Lower lobe of right lung (tissue), 2 donors: ENCODE measurements around the gene NFASC. TPM values are rescaled to one million over a fixed set of nuclear protein-coding genes. Genes with fewer than 3 reads are reported as not detected.

Experiments used
- ATAC-seq, 2 donors: fragments of 200-7000 bp; cut with Tn5 transposase; one replicate each; pipeline ENCODE4 v1.9.1; 2020 to 2022; ENCODE audit warnings: mild to moderate bottlenecking in 2 of 2, moderate library complexity in 2 of 2
- DNase-seq: peaks from one replicate; pipeline ENCODE4 v3.0.0-alpha.2; 2020
- H3K27ac ChIP-seq: fragments of 200-600 bp; one replicate; pipeline ENCODE4 v1.8.0; 2022
- H3K27me3 ChIP-seq: fragments of 200-600 bp; one replicate; pipeline ENCODE4 v1.8.0; 2022; ENCODE audit warnings: low read depth
- H3K36me3 ChIP-seq: fragments of 200-600 bp; one replicate; pipeline ENCODE4 v1.8.0; 2022; ENCODE audit warnings: mild to moderate bottlenecking
- H3K4me1 ChIP-seq: fragments of 200-600 bp; one replicate; pipeline ENCODE4 v1.8.0; 2022
- H3K4me3 ChIP-seq: fragments of 200-600 bp; one replicate; pipeline ENCODE4 v1.8.0; 2022; ENCODE audit warnings: mild to moderate bottlenecking
- H3K9me3 ChIP-seq: fragments of 200-600 bp; one replicate; pipeline ENCODE4 v1.8.0; 2022
- intact Hi-C: fragments of 100-400 bp; cut with DNase I; formaldehyde crosslinking; loops from one replicate; pipeline ENCODE4 v1.11.0; 2022
- total RNA-seq: library from RNA; stranded (reverse); fragmentation: NEBNext Ultra II Directional; extraction: Animal tissue kit (Norgen Biotek cat#: 25700); gene quantifications from one replicate; pipeline ENCODE4 v1.2.1, GENCODE V29; 2021
- TF ChIP-seq, protein P1 (sequence below): fragments of 200-600 bp; IDR thresholded peaks from one replicate; pipeline ENCODE4 v1.8.0; 2022; ENCODE audit warnings: antibody characterized with exemption, mild to moderate bottlenecking
- donor health status: DM: no; HTN: yes; CAD: no; lungs with severe emphysema.

The NFASC gene
- total RNA-seq, 1 donor from 2014 or later: 12.2 TPM

DNA sequence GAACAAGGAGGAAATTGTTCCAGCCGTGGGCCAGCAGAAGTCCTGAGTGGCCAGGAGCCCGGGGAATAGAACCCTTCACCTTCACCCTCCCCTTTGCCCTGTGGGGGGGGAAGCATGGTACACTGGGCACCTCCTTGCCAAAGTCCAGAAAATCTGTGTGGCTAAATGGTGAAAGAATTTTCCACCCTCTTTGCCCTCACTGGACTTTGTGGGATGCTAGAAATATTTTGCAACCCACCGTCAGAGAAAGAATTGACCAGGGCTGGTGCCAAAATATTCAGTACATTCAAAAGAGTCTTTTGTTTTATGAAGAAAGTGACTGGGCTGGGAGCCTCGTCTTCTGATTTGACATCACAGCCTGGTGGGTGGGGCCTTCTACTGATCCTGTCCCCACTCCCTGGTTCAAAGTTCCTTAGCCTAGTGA lies 14.6 kb downstream of the NFASC start:
- no peak for DNase-seq
- H3K27me3 ChIP-seq: no peaks in the 10 kb centered on the region
- peaks cover 2% of the 10 kb centered on the region for H3K4me1 ChIP-seq
- peak in 1 of 2 donors; percentile 14 for ATAC-seq
- TF ChIP-seq, protein P1, sequence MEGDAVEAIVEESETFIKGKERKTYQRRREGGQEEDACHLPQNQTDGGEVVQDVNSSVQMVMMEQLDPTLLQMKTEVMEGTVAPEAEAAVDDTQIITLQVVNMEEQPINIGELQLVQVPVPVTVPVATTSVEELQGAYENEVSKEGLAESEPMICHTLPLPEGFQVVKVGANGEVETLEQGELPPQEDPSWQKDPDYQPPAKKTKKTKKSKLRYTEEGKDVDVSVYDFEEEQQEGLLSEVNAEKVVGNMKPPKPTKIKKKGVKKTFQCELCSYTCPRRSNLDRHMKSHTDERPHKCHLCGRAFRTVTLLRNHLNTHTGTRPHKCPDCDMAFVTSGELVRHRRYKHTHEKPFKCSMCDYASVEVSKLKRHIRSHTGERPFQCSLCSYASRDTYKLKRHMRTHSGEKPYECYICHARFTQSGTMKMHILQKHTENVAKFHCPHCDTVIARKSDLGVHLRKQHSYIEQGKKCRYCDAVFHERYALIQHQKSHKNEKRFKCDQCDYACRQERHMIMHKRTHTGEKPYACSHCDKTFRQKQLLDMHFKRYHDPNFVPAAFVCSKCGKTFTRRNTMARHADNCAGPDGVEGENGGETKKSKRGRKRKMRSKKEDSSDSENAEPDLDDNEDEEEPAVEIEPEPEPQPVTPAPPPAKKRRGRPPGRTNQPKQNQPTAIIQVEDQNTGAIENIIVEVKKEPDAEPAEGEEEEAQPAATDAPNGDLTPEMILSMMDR: no peak
- no peak overlapping the region for H3K4me3 ChIP-seq
- H3K9me3 ChIP-seq: no peaks in the 10 kb centered on the region
- no peaks in the 10 kb centered on the region for H3K36me3 ChIP-seq
- intact Hi-C loops: no loop called here
- peak overlapping the region; percentile 1 for H3K27ac ChIP-seq

GRCh38 chr1:204885790-204886189 lies 15.1 kb downstream of the NFASC start:
- H3K4me3 ChIP-seq: no peak overlapping the region
- no peak for DNase-seq
- H3K27me3 ChIP-seq: no peaks in the 10 kb centered on the region
- TF ChIP-seq, protein P1: no peak
- no peaks in the 10 kb centered on the region for H3K36me3 ChIP-seq
- H3K27ac ChIP-seq: peak overlapping the region; percentile 1
- no peaks in the 10 kb centered on the region for H3K9me3 ChIP-seq
- intact Hi-C loops: no loop called here
- peak; percentile 18 to 20 for ATAC-seq
- no peaks in the 10 kb centered on the region for H3K4me1 ChIP-seq

DNA sequence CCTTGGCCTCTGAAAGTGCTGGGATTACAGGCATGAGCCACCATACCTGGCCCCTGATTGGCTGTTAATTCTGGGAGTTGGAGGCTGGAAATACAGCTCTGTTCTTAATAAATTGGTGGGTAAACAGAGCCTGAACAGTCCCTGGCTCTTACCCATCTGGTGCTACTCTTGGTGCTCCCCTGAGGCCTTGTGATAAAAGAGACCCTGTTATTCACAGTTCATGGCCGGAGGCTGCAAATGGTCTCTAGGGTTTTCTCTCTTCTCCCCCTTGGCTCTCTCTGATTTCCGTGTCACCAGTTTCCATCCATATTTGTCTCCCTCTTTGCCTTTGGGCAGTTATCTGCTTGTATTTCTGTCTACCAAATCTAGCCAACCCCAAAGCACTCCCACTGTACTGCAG lies 17.2 kb downstream of the NFASC start:
- TF ChIP-seq, protein P1: no peak
- Histone ChIP-seq H3K27ac (peak overlapping the region; percentile 46), H3K4me3 (no peak overlapping the region), H3K4me1 (no peaks in the 10 kb centered on the region), H3K9me3 (no peaks in the 10 kb centered on the region), H3K36me3 (no peaks in the 10 kb centered on the region), H3K27me3 (no peaks in the 10 kb centered on the region)
- ATAC-seq (no peak), DNase-seq (no peak)
- intact Hi-C loops: no loop called here

- TF ChIP-seq, protein P1: no peak
- ATAC-seq: peak in 1 of 2 donors; percentile 22
- intact Hi-C loops: no loop called here
- peak overlapping the region; percentile 48 for H3K27ac ChIP-seq
- no peaks in the 10 kb centered on the region for H3K9me3 ChIP-seq
- no peaks in the 10 kb centered on the region for H3K27me3 ChIP-seq
- DNase-seq: no peak
- no peaks in the 10 kb centered on the region for H3K4me1 ChIP-seq
- no peaks in the 10 kb centered on the region for H3K36me3 ChIP-seq
- H3K4me3 ChIP-seq: no peak overlapping the region
Measured at GRCh38 chr1:204888294-204888693, 17.6 kb downstream of the NFASC start.

DNA sequence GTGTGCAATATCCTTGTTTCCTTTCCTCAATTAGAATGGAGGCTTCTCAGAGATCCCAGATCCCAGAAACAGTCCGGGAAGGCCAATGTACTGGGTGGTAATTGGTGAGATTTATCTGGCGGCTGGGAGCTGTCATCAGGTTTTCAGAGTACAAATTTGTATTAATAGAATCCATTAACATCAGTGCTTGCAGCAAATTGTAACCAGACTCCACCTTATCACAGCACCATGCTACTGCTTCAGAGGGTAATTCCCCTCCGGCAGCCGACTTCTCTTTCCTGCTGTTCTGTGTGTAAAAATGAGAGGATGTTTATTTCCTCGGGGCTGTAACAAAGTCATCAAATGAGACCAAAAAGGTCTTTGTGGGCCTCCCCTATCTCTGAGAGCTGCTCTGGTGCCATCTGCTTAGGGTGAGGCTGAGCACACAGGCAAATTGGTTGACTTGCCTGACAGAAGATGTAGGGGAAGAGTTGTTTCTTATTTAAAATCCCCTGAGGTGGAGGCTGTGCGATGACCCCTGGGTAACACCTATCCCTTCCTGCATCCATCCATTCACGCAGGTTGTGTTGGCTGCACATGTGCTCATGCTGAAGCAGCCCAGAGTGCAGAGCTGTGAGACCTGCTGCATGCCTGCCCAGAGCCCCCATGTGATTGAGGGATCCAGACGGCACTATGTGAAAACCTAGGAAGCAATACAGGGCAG lies 19.2 kb downstream of the NFASC start:
- no peak for ATAC-seq
- H3K27ac ChIP-seq: no peak overlapping the region

More for the DNA sequence above, 19.2 kb downstream of the NFASC start:
- no peaks in the 10 kb centered on the region for H3K4me1 ChIP-seq
- DNase-seq: no peak
- no peaks in the 10 kb centered on the region for H3K27me3 ChIP-seq
- TF ChIP-seq, protein P1: no peak
- no peak overlapping the region for H3K4me3 ChIP-seq
- intact Hi-C loops: no loop called here
- no peaks in the 10 kb centered on the region for H3K36me3 ChIP-seq
- no peaks in the 10 kb centered on the region for H3K9me3 ChIP-seq
